AG04450 (cell line): ENCODE results near the gene RPL35A. TPM values are rescaled to one million over a fixed set of nuclear protein-coding genes. Genes with fewer than 3 reads are reported as not detected.
"Not testable (repeated sequence)": the region's sequence is repeated elsewhere in the genome, so short reads cannot be mapped to it uniquely, and the experiment has no call there.

Experiments
- CTCF ChIA-PET: fragments of 300-600, 350-600 bp; formaldehyde crosslinking; extraction: SDS; loops from one replicate; lab custom pipeline; 2022; ENCODE audit warnings: antibody characterized with exemption, inconsistent platforms; lab: Charles Lee
- POLR2A ChIA-PET: fragments of 350-600 bp; formaldehyde crosslinking; extraction: SDS; loops from one replicate; lab custom pipeline; 2021; ENCODE audit warnings: antibody characterized with exemption, inconsistent platforms; lab: Yijun Ruan, JAX
- DNase-seq: peaks from one replicate; pipeline ENCODE4 v3.0.0-alpha.2; 2011; ENCODE audit warnings: low read depth, low spot score
- H3K27ac ChIP-seq: one replicate; pipeline ENCODE4 v1.5.1; 2012; ENCODE audit warnings: low read depth, low read length, control low read depth
- H3K27me3 ChIP-seq: one replicate; pipeline ENCODE4 v1.6.0; 2012; ENCODE audit warnings: low read length; ENCODE audit not compliant: control insufficient read depth, insufficient read depth
- H3K4me3 ChIP-seq: 2 replicates; pipeline ENCODE4 v1.5.1; 2011; ENCODE audit warnings: mild to moderate bottlenecking, low read depth, low read length, control low read depth
- H3K9me3 ChIP-seq: 2 replicates; pipeline ENCODE4 v1.5.1; 2012; ENCODE audit warnings: low read length; ENCODE audit not compliant: control insufficient read depth, insufficient read depth
- CTCF ChIP-seq: IDR thresholded peaks from 2 replicates; pipeline ENCODE4 v1.5.1; 2011; ENCODE audit warnings: low read depth, low read length, control low read depth, inconsistent platforms
- polyA plus RNA-seq: library from polyadenylated mRNA; depleted of rRNA; stranded (reverse); fragments of >200 nt; gene quantifications from 2 replicates; pipeline ENCODE4 v1.2.3, GENCODE V29; 2011

RPL35A gene
- polyA plus RNA-seq, 1 experiment = 1,562 TPM

GRCh38 chr3:197926418-197926817 is 23.6 kb upstream of the RPL35A start:
- Histone ChIP-seq H3K27me3 (no peaks in the 10 kb centered on the region), H3K4me3 (no peak overlapping the region), H3K27ac (no peak overlapping the region), H3K9me3 (no peaks in the 10 kb centered on the region)
- POLR2A ChIA-PET = no interaction called here
- CTCF ChIA-PET = interaction anchor here (1.8 kb wide), 1 partner anchor 17 kb away, joined by 14 read pairs; no protein-coding TSS in a partner anchor
- DNase-seq = no peak
- TF ChIP-seq CTCF = peak; percentile 25

- H3K4me3 ChIP-seq, POLR2A ChIA-PET, H3K27me3 ChIP-seq, H3K27ac ChIP-seq, H3K9me3 ChIP-seq, DNase-seq: not testable (repeated sequence)
- CTCF ChIA-PET = interaction anchor here (1.1 kb wide), 1 partner anchor 15 kb away, joined by 5 read pairs; no protein-coding TSS in a partner anchor
Observed at GRCh38 chr3:197927578-197927977, 22.4 kb upstream of the RPL35A start.

- DNase-seq = no peak
- no peak overlapping the region for H3K4me3 ChIP-seq
- ChIA-PET POLR2A (no interaction called here), CTCF (interaction anchor here (0.5 to 2.3 kb wide), 3 partner anchors 8 to 40 kb away, joined by 4 to 15 read pairs (median 4); no protein-coding TSS in a partner anchor)
- no peaks in the 10 kb centered on the region for H3K9me3 ChIP-seq
- H3K27me3 ChIP-seq = no peaks in the 10 kb centered on the region
- no peak for TF ChIP-seq CTCF
- no peak overlapping the region for H3K27ac ChIP-seq
Observed at GRCh38 chr3:197936819-197937384, 13.1 kb upstream of the RPL35A start.

- ChIA-PET POLR2A (no interaction called here), CTCF (interaction anchor here (0.6 kb wide), 1 partner anchor 35 kb away, joined by 3 read pairs; no protein-coding TSS in a partner anchor)
Observed at GRCh38 chr3:197940745-197941384, 9.1 kb upstream of the RPL35A start.

GRCh38 chr3:197942956-197943556 is 6.9 kb upstream of the RPL35A start:
- Histone ChIP-seq H3K9me3 (no peaks in the 10 kb centered on the region), H3K4me3 (no peak overlapping the region), H3K27ac (no peak overlapping the region), H3K27me3 (no peaks in the 10 kb centered on the region)
- no peak for DNase-seq
- POLR2A ChIA-PET = no interaction called here
- peak; percentile 91 for TF ChIP-seq CTCF
- CTCF ChIA-PET = interaction anchor here (0.5 to 2.9 kb wide), 24 partner anchors 9 to 1164 kb away, joined by 3 to 90 read pairs (median 5); partner anchors contain the start of gene LRCH3

More at GRCh38 chr3:197940745-197941384, 9.1 kb upstream of the RPL35A start:
- Histone ChIP-seq H3K9me3 (no peaks in the 10 kb centered on the region), H3K27ac (no peak overlapping the region), H3K27me3 (no peaks in the 10 kb centered on the region), H3K4me3 (no peak overlapping the region)
- DNase-seq = no peak
- TF ChIP-seq CTCF = no peak
